Measurements from ENCODE around the gene PLCG2.
A peak's percentile ranks its signal among the peaks of the same experiment; 100 is the strongest.
"Not testable (repeated sequence)": the region's sequence is repeated elsewhere in the genome, so short reads cannot be mapped to it uniquely, and the experiment has no call there.

PLCG2 gene

DNA sequence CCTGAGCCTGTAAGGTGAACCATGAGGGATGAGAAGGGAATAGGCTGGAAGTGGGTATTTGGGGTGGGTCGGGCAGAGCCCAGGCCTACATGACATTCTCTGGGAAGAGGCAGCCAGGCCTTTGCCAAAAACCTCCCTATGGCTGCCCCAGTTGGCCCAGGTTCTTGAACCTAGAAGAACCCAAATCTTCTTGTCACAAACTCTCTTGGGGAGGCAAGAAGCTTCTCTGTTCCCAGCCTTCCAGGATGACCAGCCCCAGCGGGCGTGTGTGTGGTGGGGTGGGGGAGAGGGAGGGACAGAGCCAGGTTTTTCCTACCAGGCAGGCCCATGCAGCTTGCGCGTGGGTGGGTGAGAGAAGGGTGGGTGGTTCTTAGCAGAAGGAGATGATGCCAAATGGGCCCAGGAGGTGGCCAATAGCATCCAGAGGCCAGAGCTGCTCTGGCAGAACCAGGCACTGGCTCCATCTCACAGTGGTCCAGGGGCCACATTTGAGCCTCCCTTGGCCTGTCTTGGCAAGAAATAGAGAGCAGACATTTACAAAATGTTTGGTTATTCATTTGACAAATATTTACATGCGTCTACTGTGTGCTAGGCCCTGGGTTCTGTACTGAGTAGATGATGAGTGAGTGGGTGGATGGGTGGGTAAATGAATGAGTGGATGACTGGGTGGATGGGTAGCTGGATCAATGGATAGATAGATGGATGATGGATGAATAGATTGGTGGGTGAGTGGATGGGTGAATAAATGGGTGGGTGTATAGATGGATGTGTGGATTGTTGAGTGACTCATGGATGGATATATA is 44.3 kb upstream of the PLCG2 start:
- Histone ChIP-seq H3K4me3 (ENCODE audit: control insufficient read depth in 1 of 7, extremely low read depth in 1 of 7, insufficient read depth in 4 of 7, low read depth in 2 of 7, low read length in 6 of 7) (no peak overlapping the region), H3K9me3 (ENCODE audit: control extremely low read depth in 1 of 5, control insufficient read depth in 4 of 5, insufficient read depth in 2 of 5, low read depth in 1 of 5, low read length in 4 of 5) (no peaks in the 10 kb centered on the region), H3K4me1 (ENCODE audit: control extremely low read depth in 1 of 4, control insufficient read depth in 4 of 4, insufficient read depth in 4 of 4, low read length in 3 of 4) (peaks cover 9 to 37% (median 33%) of the 10 kb centered on the region in 4 experiments), H3K27me3 (replicated peaks in 2 of 5; ENCODE audit: control insufficient read depth in 4 of 5, insufficient read depth in 5 of 5, low read length in 4 of 5) (no peaks in the 10 kb centered on the region), H3K27ac (ENCODE audit: insufficient read depth in 1 of 2, low read depth in 1 of 2, low read length in 2 of 2, poor library complexity in 1 of 2, severe bottlenecking in 2 of 2) (no peak overlapping the region), H3K36me3 (ENCODE audit: control insufficient read depth in 4 of 4, insufficient read depth in 4 of 4, low read length in 3 of 4) (no peaks in the 10 kb centered on the region)
- DNase-seq: no peak
- POLR2A ChIA-PET: no interaction called here
- WGBS (ENCODE audit: insufficient coverage): 100% methylated on average over 2 of the region's 6 CpGs
- CTCF ChIA-PET: interaction anchor here (1.1 to 11.9 kb wide), 9 partner anchors 10 to 370 kb away, joined by 3 to 141 read pairs (median 8); no protein-coding TSS in a partner anchor

DNA sequence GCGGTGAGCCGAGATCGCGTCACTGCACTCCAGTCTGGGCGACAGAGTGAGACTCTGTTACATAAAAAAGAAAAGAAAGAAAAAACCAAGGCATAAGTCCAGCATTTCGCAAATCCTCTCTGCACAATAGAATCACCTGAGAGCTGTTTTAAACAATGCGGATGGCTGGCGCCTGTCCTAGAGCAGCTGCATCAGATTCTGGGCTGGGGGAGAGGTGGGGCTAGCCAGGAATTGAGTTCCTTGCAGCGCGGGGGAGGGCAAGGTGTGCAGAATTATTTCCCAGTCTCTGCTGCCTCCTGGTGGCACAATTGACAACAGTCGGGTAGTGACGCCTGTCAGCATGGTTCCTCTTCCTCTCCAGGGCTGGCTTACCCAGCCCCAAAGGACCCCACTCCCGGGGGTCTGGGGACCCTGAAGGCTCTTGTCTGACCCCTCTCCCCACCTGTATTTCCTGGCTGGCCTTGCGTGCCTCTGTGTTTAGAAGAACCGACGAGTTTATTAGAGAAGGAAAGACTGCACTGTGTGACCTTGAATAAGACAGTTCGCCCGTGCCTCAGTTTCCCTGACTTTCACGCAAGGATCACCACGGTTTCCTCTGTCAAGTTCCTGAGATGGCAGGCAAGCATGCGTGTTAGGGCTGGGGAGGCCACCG is 41.1 kb upstream of the PLCG2 start:
- Histone ChIP-seq H3K4me3 (ENCODE audit: control insufficient read depth in 1 of 7, extremely low read depth in 1 of 7, insufficient read depth in 4 of 7, low read depth in 2 of 7, low read length in 6 of 7) (peak overlapping the region in 6 of 7 experiments; percentile 10 to 74 (median 55)), H3K27ac (ENCODE audit: insufficient read depth in 1 of 2, low read depth in 1 of 2, low read length in 2 of 2, poor library complexity in 1 of 2, severe bottlenecking in 2 of 2) (peak overlapping the region in 1 of 2 experiments; percentile 8), H3K27me3 (replicated peaks in 2 of 5; ENCODE audit: control insufficient read depth in 4 of 5, insufficient read depth in 5 of 5, low read length in 4 of 5) (no peaks in the 10 kb centered on the region), H3K36me3 (ENCODE audit: control insufficient read depth in 4 of 4, insufficient read depth in 4 of 4, low read length in 3 of 4) (no peaks in the 10 kb centered on the region), H3K4me1 (ENCODE audit: control extremely low read depth in 1 of 4, control insufficient read depth in 4 of 4, insufficient read depth in 4 of 4, low read length in 3 of 4) (peaks cover 15 to 50% (median 37%) of the 10 kb centered on the region in 4 experiments), H3K9me3 (ENCODE audit: control extremely low read depth in 1 of 5, control insufficient read depth in 4 of 5, insufficient read depth in 2 of 5, low read depth in 1 of 5, low read length in 4 of 5) (no peaks in the 10 kb centered on the region)
- ChIA-PET CTCF (interaction anchor here (0.8 to 11.9 kb wide), 20 partner anchors 14 to 374 kb away, joined by 3 to 141 read pairs (median 4); no protein-coding TSS in a partner anchor), POLR2A (no interaction called here)
- peak; percentile 82 to 89 (median 85) for DNase-seq
- 6% methylated on average over 20 of the region's 22 CpGs for WGBS (ENCODE audit: insufficient coverage)

DNA sequence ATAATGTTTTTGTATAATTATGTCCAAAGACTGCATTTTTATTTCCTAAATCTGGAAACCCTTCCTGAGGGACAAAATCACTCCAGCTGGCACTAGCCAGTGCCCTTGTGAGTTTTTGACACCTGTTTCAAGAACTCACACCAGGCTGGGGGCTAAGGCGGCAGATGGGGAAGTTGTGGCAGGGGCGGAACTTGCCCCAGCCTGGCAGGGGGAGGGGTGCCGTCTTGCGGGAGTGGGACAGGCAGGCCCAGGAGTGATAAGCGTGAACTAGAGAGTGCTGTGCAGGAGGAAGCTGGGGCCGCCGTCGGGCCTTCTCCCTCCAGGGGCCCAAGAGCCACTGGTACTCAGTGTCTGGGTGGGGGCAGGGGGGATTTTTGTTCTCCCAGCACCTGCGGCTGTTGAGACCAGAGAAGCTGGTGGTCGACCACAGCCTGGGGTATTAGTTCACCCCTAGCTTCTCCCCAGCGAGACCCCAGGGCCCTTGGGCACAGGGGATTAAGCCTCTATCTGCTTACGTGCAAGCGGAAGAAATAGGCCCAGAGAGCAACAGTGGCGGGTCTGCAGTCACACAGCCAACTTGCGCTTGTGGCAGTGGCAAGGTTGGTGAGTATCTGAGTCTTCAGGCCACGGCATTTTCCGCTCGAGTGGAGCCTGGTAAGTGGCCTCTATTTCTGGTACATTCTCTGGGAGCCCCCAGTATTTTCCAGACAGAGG is 40.2 kb upstream of the PLCG2 start:
- Histone ChIP-seq H3K27me3 (replicated peaks in 2 of 5; ENCODE audit: control insufficient read depth in 4 of 5, insufficient read depth in 5 of 5, low read length in 4 of 5) (no peaks in the 10 kb centered on the region), H3K27ac (ENCODE audit: insufficient read depth in 1 of 2, low read depth in 1 of 2, low read length in 2 of 2, poor library complexity in 1 of 2, severe bottlenecking in 2 of 2) (peak overlapping the region in 1 of 2 experiments; percentile 60), H3K9me3 (ENCODE audit: control extremely low read depth in 1 of 5, control insufficient read depth in 4 of 5, insufficient read depth in 2 of 5, low read depth in 1 of 5, low read length in 4 of 5) (no peaks in the 10 kb centered on the region), H3K4me3 (ENCODE audit: control insufficient read depth in 1 of 7, extremely low read depth in 1 of 7, insufficient read depth in 4 of 7, low read depth in 2 of 7, low read length in 6 of 7) (peak overlapping the region in 3 of 7 experiments; percentile 26 to 43 (median 27)), H3K36me3 (ENCODE audit: control insufficient read depth in 4 of 4, insufficient read depth in 4 of 4, low read length in 3 of 4) (no peaks in the 10 kb centered on the region), H3K4me1 (ENCODE audit: control extremely low read depth in 1 of 4, control insufficient read depth in 4 of 4, insufficient read depth in 4 of 4, low read length in 3 of 4) (peaks cover 15 to 50% (median 37%) of the 10 kb centered on the region in 4 experiments)
- WGBS (ENCODE audit: insufficient coverage): 30% methylated on average over 15 of the region's 18 CpGs
- ChIA-PET POLR2A (interaction anchor here (1.1 to 1.8 kb wide), 2 partner anchors 14 to 17 kb away, joined by 6 to 8 read pairs; no protein-coding TSS in a partner anchor), CTCF (interaction anchor here (0.5 to 11.9 kb wide), 15 partner anchors 14 to 436 kb away, joined by 3 to 141 read pairs (median 5); no protein-coding TSS in a partner anchor)
- peak; percentile 87 to 97 (median 96) for DNase-seq

DNA sequence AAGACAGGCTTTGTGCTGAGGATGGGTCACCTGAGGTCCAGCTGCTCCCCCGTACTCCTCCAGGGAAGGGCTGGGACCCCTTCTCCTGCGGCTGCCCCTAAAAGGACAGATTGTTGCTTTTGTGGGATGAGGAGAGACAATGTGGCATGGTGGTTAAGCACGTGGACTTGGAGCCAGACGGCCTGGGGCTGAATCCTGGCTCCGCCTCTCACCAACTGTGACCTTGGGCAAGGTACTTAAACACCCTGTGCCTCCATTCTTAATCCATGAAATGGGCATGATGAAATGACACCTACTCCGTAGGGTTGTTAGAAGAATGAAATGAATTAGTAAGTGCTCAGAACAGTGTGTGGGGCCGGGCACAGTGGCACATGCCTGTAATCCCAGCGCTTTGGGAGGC is 39.6 kb upstream of the PLCG2 start:
- H3K27me3 ChIP-seq (replicated peaks in 2 of 5; ENCODE audit: control insufficient read depth in 4 of 5, insufficient read depth in 5 of 5, low read length in 4 of 5): no peaks in the 10 kb centered on the region
- DNase-seq: peak in 1 of 3 donors; percentile 40
- no peaks in the 10 kb centered on the region for H3K36me3 ChIP-seq (ENCODE audit: control insufficient read depth in 4 of 4, insufficient read depth in 4 of 4, low read length in 3 of 4)
- CTCF ChIA-PET: interaction anchor here (0.5 to 11.9 kb wide), 15 partner anchors 14 to 435 kb away, joined by 3 to 141 read pairs (median 4); no protein-coding TSS in a partner anchor
- POLR2A ChIA-PET: interaction anchor here (0.5 to 1.8 kb wide), 3 partner anchors 13 to 41 kb away, joined by 3 to 8 read pairs (median 6); no protein-coding TSS in a partner anchor
- 73% methylated on average over 8 of the region's 8 CpGs for WGBS (ENCODE audit: insufficient coverage)
- peak overlapping the region in 1 of 7 experiments; percentile 43 for H3K4me3 ChIP-seq (ENCODE audit: control insufficient read depth in 1 of 7, extremely low read depth in 1 of 7, insufficient read depth in 4 of 7, low read depth in 2 of 7, low read length in 6 of 7)
- peak overlapping the region in 1 of 2 experiments; percentile 60 for H3K27ac ChIP-seq (ENCODE audit: insufficient read depth in 1 of 2, low read depth in 1 of 2, low read length in 2 of 2, poor library complexity in 1 of 2, severe bottlenecking in 2 of 2)
- peaks cover 15 to 50% (median 37%) of the 10 kb centered on the region in 4 experiments for H3K4me1 ChIP-seq (ENCODE audit: control extremely low read depth in 1 of 4, control insufficient read depth in 4 of 4, insufficient read depth in 4 of 4, low read length in 3 of 4)
- no peaks in the 10 kb centered on the region for H3K9me3 ChIP-seq (ENCODE audit: control extremely low read depth in 1 of 5, control insufficient read depth in 4 of 5, insufficient read depth in 2 of 5, low read depth in 1 of 5, low read length in 4 of 5)

DNA sequence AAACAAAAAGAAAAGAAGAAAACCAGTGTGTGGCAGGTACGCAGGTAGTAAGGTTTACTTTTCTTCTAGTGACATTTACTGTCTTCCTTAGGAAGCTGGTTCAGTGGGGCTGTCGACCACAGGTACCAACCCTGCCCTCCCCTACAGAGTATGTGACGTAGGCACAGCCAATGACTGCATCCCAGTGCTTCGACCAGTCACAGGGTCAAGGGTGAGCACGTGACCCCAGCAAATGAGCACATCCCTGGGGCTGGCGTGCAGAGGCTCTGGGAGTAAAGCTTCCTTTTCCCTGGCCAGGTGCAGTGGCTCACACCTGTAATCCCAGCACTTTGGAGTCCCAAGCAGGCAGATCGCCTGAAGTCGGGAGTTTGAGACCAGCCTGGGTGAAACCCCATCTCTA is 38.9 kb upstream of the PLCG2 start:
- 87% methylated on average over 6 of the region's 8 CpGs for WGBS (ENCODE audit: insufficient coverage)
- DNase-seq: no peak
- POLR2A ChIA-PET: interaction anchor here (0.7 to 1.8 kb wide), 3 partner anchors 13 to 54 kb away, joined by 3 to 8 read pairs (median 3); no protein-coding TSS in a partner anchor

DNA sequence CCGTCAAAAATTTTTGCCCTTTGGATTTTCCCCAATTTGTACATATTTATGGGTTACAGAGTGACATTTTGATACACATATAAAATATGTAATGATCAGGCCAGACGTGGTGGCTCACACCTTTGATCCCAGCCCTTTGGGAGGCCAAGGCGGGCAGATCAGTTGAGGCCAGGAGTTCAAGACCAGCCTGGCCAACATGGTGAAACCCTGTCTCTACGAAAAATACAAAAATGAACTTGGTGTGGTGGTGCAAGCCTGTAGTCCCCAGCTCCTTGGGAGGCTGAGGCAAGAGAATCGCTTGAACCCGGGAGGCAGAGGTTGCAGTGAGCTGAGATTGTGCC is 37.7 kb upstream of the PLCG2 start:
- CTCF ChIA-PET: interaction anchor here (0.8 to 11.9 kb wide), 3 partner anchors 12 to 45 kb away, joined by 3 to 141 read pairs (median 3); no protein-coding TSS in a partner anchor
- not testable (repeated sequence) for H3K27ac ChIP-seq (ENCODE audit: insufficient read depth in 1 of 2, low read depth in 1 of 2, low read length in 2 of 2, poor library complexity in 1 of 2, severe bottlenecking in 2 of 2); H3K36me3 ChIP-seq (ENCODE audit: control insufficient read depth in 4 of 4, insufficient read depth in 4 of 4, low read length in 3 of 4); H3K27me3 ChIP-seq (replicated peaks in 2 of 5; ENCODE audit: control insufficient read depth in 4 of 5, insufficient read depth in 5 of 5, low read length in 4 of 5); H3K9me3 ChIP-seq (ENCODE audit: control extremely low read depth in 1 of 5, control insufficient read depth in 4 of 5, insufficient read depth in 2 of 5, low read depth in 1 of 5, low read length in 4 of 5); H3K4me3 ChIP-seq (ENCODE audit: control insufficient read depth in 1 of 7, extremely low read depth in 1 of 7, insufficient read depth in 4 of 7, low read depth in 2 of 7, low read length in 6 of 7); DNase-seq
- POLR2A ChIA-PET: interaction anchor here (0.7 kb wide), 1 partner anchor 82 kb away, joined by 4 read pairs; no protein-coding TSS in a partner anchor
- 93% methylated on average over 3 of the region's 6 CpGs for WGBS (ENCODE audit: insufficient coverage)
- H3K4me1 ChIP-seq (ENCODE audit: control extremely low read depth in 1 of 4, control insufficient read depth in 4 of 4, insufficient read depth in 4 of 4, low read length in 3 of 4): peaks cover 23 to 63% (median 47%) of the 10 kb centered on the region in 4 experiments

More for the DNA sequence above, 38.9 kb upstream of the PLCG2 start:
- H3K4me3 ChIP-seq (ENCODE audit: control insufficient read depth in 1 of 7, extremely low read depth in 1 of 7, insufficient read depth in 4 of 7, low read depth in 2 of 7, low read length in 6 of 7): no peak overlapping the region
- no peaks in the 10 kb centered on the region for H3K36me3 ChIP-seq (ENCODE audit: control insufficient read depth in 4 of 4, insufficient read depth in 4 of 4, low read length in 3 of 4)
- no peak overlapping the region for H3K27ac ChIP-seq (ENCODE audit: insufficient read depth in 1 of 2, low read depth in 1 of 2, low read length in 2 of 2, poor library complexity in 1 of 2, severe bottlenecking in 2 of 2)
- peaks cover 15 to 51% (median 37%) of the 10 kb centered on the region in 4 experiments for H3K4me1 ChIP-seq (ENCODE audit: control extremely low read depth in 1 of 4, control insufficient read depth in 4 of 4, insufficient read depth in 4 of 4, low read length in 3 of 4)
- H3K9me3 ChIP-seq (ENCODE audit: control extremely low read depth in 1 of 5, control insufficient read depth in 4 of 5, insufficient read depth in 2 of 5, low read depth in 1 of 5, low read length in 4 of 5): no peaks in the 10 kb centered on the region
- no peaks in the 10 kb centered on the region for H3K27me3 ChIP-seq (replicated peaks in 2 of 5; ENCODE audit: control insufficient read depth in 4 of 5, insufficient read depth in 5 of 5, low read length in 4 of 5)
- CTCF ChIA-PET: interaction anchor here (0.6 to 11.9 kb wide), 8 partner anchors 13 to 134 kb away, joined by 3 to 141 read pairs (median 4); no protein-coding TSS in a partner anchor

Data from common myeloid progenitor, CD34-positive (primary cell).